CD4-positive, alpha-beta T cell treated with Interleukin-10 for 1 hour (primary cell): ENCODE measurements around the gene FBXW2.

Experiments used
- DNase-seq: peaks from one replicate; pipeline ENCODE4 v3.0.0-alpha.2; 2020

Gene FBXW2

DNA sequence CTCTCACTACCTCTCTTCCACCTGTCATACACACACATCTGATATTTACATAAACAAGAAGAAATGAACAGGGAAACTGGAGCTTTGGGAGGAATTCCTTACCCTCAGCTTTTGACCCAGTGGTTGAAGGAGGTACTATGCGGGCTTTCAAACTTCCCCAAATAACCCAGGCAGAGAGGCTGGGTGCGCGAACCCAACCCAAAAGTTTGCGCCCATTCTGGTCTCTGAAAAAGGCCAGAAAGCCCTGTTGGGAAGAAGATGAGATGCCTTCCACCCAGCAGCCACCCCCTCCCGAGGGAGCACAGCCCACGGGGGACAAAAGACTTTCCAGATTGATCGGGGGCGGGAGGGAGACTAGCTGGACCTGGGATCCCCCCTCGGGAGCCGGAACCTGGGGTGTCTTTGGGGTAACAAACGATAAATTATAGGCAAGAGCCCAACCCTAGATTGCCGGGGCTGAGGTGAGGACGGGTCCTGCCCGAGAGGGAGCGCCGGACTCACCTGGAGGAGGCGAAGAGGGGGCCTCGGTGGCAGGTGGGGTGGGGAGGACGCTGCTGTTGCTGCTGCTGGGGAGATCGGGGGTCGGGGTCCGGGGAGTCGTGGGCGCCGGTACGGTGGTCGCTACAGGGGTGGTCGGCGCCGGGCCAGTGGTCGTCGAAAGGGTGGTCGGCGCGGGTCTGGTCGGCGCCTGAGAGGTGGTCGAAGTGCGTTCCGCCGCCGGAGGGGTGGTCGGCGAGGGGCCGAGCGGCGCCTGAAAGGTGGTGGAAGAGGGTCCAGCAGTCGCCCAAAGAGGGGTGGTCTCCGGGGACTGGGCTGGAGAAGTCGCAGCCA is 79.7 kb downstream of the FBXW2 start:
- peak; percentile 16 for DNase-seq

DNA sequence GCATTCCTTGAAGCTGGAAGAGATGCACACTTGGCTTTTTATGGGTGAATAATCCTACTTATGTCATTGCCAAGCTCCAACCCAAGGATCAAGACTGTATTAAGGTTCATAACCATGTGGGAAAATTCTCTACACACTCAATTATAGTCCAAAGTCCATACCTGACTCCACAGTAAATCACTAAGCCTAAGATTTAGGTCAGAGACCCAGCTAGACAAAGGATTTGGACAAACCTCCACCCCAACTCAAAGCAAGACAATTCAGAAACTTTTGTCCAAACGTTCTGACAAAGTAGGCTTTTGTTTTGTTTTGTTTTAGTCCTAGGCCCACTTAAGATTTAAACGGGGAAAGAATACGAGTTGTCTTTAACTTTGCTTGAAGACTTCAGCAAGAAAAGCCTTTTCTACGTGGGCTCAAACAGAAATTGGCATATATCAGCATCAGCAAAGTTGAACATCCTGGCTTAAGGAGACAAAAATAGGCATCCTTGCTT is 80.6 kb downstream of the FBXW2 start:
- no peak for DNase-seq

DNA sequence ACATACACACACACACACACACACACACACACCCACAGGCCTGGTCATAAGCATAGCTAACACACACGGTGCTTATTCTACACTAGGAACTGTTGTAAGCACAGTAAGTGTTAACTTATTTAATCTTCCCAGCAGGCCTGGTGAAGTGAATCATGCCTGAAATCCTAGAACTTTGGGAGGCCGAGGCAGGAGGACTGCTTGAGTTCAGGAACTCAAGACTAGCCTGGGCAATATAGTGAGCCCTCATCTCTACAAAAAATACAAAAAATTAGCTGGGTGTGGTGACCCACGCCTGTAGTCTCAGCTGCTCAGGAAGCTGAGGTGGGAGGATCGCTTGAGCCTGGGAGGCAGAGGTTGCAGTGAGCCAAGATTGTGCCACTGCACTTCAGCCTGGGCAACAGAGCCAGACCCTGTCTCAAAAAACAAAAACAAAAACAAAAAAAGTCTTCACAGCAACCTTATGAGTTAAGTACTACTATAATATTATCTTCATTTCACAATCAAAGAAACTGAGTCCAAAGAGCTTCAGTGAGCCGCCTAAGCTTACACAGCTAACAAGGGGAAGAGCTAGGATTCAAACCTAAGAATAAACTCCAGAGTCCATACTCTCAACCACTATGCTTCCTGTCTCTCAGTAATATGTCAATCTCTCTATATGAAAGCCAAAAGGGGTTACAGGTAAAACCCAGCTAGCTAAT is 81.2 kb downstream of the FBXW2 start:
- peak; percentile 37 for DNase-seq

DNA sequence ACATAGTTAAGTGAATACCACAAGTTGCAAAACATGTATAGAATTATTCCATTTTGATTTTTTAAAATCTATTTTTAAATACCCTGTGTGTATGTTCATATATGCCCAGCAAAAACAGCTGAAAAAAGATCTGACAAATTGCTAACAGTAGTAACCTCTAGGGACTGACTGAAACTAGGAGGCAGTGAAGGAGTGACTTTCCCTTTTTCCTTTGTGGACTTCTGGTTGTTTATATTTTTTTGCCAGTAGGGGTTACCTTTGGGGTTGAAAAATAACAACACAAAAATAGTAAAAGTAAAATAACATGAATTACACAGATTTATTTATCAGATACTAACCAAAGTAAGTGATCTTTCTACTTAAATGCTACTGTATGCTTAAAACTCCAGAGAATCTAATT is 81.9 kb downstream of the FBXW2 start:
- DNase-seq = no peak

DNA sequence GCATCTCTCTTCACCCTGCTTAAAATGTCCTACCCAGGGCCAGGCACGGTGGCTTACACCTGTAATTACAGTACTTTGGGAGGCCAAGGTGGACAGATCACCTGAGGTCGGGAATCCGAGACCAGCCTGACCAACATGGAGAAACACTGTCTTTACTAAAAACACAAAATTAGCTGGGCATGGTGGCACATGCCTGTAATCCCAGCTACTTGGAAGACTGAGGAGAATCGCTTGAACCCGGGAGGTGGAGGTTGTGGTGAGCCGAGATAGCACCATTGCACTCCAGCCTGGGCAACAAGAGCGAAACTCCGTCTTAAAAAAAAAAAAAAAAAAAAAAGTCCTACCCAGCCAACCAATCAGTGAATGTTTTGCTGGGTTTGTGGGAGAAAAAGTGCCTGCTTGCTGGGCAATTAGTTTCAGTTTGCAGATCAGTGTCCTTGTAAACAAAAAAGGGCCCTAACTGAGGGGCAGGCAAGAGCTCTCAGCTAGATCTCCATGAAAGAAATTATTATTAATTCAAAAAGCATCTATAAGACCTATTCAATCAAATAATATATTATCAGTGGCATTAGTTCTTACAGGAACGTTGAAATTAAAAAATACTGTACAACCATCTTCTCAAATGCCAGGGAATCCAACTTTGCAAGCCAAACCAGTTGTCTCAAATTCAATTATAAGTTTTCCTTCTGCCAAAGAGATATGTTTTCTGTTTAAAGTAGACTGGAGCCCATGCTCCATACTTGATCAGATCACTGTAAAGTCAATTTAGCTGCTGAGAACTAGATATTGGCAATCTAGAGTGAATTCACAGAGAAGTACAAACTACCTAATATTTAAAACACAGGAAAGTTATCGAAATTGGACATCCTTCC is 82.9 kb downstream of the FBXW2 start:
- DNase-seq = peak; percentile 73

DNA sequence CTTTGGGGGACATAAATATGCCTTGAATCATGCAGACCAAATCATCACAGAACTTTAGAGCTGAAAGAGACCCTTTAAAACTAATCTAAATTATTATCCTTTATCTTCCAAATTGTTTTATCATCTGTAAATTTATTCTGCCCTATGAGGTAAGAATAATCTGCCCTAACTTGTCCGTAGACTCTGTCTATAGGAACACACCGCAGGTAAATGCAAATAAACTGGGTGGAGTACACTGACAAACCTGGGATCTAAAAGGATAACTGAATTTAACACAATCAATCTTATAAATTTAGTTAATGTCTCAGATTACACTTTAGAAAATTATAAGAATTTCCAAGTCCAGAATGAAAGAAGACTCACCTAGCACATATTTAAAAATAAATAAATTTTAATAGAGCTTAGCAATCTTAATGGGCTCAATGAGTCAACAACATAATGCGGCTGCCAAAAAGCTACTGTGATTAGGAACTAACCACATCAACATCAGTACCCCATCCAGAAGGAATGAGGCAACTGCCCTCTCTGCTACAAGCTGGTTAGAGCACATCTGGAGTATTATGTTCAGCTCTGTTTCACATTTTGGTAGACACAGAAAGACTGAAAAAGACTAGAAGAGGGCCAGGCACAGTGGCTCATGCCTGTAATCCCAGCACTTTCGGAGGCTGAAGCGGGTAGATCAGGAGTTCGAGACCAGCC is 84.5 kb downstream of the FBXW2 start:
- DNase-seq = no peak

DNA sequence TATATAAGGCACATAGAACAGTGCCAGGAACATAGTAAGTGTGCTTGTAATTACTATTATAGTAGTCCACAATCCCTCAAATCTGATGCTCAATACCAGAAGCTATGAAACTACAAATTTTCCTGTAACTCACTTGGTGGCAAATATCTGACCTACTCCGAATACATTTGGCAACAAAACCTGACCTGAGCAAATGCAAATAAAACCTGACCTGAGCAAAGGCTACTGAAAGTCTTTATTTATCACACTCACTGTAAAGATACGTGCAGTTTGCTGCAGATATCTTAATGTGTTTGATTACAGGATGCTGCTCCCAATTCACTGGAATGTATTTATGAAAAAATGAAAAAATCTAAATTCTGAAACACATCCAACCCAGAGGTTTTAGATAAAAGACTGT is 86.0 kb downstream of the FBXW2 start:
- no peak for DNase-seq
